GM21619 (cell line): ENCODE measurements around the gene RAX2.
"Not testable (repeated sequence)": the region's sequence is repeated elsewhere in the genome, so short reads cannot be mapped to it uniquely, and the experiment has no call there.

Source experiments
- ATAC-seq: cut with Tn5 transposase; IDR thresholded peaks from one replicate; pipeline ENCODE4 v1.9.1; 2021; ENCODE audit not compliant: unreplicated experiment

Gene RAX2

DNA sequence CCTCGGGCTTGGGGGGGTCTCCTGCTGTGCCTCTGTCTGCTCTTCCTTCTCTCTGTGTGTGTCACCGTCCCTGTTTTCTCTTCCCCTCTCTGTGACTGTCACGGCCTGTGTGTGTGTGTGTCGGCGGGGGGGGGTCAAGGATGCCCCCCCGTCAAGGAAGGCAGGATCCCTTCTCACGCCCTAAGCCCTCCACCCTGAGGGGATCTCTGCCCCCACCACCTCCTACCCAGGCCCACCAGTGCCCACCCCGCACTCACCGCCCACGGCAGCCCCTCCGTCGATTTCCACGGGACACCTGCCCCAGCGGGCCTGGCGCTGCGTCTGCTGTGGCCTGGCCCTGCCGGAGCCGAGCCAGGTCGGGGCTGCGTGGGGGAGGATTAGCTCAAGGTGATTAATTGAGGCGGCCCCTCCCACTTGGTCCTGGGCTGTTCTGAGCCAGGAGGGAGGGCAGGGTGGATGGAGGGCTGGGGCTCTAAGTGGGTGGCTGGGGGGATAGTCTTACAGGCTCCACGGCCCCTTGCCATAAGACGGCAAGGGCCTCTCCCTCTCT is at the start of gene RAX2:
Gene RAX2, minus strand, starts transcription at position 323 of the 550 bp plus-strand sequence. CDS start 486 bp downstream, outside the sequence.
- no peak for ATAC-seq

DNA sequence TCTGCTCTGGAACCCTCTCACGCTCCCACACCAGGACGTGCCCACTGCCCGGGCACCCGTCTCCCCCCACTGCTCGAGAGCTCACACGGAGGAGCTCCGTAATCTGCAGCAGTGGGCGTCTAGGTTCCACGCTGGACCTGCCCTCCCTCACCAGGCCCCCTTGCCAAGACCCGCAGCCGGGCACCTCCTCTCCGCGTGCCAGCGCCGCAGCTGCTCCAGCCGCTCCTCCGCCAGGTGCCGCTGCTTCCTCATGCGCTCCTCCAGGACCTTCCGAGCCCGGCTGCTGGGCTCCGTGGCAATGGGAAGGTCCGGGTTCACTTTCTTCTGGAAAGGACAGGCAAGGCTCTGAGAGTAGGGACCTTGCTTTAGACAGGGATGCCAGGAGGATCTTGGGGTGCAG is 49.1 kb upstream of the RAX2 start:
- no peak for ATAC-seq

DNA sequence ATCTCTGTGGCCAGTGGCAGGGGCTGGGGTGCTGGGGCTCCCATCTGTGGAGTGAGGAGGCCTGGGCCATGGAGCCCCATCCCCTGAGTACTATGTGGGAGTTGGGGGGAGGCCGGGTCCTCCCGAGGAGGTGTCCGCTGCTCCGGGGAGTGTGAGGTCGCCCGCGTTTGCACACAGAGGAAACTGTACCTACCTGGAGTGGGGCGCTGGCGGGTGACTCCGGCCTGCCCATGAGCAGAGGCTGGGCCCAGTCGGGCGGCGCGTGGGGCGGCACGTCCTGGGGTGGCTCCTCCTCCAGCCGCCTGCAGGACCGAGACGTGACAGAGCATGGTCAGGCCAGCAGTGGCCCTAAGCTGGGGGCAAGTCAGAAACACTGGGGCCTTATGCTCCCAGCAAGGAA is 48.0 kb upstream of the RAX2 start:
- ATAC-seq: no peak

DNA sequence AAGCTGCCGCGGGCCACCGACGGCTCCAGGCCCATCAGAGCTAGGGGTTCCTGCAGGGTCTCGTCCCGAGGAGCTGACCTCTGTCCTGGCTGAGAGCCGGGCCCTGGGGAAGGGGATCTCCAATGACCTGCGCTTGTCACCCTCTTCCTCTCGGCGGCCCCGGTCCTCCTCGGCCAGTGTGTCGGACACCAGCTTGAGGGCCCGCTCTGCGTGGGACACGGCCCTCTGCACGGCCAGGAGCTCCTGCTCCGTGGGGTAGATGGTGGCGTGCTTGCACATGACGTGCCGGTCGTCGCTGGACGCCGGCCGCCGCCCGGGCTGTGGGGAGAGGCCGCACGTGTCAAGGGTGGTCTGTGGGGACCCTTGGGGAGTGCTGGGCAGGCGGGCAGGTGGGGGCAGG is 46.9 kb upstream of the RAX2 start:
- no peak for ATAC-seq

DNA sequence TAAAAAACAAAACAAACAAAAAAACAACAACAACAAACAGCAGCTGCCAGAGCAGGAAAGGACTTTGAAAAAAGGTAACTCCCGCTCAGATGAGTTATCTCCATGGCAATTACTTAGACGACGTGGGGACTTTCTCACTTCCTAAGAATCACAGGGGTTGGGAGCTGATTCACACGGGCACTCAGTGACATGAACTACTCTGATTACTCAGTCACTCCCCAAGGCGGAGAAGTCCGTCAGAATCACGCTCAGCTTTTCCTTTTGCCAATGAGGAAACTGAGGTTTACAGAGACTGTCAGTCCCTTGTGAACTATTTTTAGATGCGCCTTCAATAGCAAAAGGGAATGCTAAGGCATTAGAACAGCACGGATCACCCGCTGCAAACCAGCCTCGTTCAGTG is 46.4 kb upstream of the RAX2 start:
- no peak for ATAC-seq

DNA sequence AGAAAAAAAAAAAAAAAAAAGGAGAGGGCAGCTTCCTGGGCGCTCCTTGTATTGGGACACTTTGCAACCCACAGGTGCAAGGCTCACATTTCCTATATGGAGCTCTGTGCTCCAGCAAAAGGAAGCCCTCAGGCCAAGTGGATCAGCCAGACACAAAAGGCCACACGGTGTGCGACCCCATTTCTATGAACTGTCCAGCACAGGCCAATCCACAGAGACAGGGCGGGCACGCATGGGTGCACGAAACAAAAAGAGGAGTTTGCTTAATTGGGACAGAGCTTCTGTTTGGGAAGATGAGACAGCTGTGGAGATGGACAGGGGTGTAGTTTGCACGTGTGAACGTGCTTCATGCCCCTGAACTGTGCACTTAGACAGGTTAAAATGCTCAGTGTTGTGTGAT is 45.7 kb upstream of the RAX2 start:
- no peak for ATAC-seq

DNA sequence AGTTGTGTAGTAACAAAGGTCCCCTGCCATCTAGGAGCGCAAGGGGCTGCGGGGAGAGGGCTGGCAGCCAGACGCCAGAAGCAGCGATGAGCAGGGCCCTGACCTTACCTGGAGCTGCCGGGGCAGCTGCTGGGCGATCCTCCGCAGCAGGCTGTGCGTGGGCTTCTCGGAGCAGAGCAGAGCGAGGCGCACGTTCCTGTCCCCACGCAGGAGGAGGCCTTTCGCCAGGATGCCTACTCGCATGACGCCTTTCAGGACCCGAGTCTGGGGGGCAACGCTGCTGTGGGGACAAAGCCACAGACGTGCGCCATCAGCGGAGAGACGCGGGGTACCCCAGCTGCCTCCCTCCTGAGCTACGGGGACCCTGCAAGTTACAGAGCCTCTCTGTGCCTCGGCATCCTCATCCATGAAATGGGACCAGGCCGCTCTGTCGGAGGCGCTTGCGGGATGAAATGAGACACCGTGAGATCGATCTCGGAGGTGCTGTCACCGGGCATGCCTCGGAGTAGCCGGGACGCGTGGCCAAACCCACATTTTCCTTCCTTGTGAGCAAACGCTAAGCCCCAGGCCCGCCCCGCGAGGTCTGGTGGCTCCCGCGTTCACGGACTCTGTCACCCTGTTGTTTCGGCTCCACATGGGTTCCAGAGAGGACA is 44.7 kb upstream of the RAX2 start:
- no peak for ATAC-seq

DNA sequence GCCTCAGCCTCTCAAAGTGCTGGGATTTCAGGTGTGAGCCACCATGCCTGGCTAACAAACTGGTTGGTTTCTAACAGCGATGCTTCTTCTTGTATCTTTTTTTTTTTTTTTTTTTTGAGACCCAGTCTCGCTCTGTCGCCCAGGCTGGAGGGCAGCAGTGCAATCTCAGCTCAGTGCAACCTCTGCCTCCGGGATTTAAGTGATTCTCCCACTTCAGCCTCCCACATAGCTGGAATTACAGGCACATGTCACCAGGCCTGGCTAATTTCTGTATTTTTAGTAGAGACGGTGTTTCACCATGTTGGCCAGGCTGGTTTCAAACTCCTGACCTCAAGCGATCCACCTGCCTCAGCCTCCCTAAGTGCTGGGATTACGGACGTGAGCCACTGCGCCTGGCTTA is 44.1 kb upstream of the RAX2 start:
- not testable (repeated sequence) for ATAC-seq

DNA sequence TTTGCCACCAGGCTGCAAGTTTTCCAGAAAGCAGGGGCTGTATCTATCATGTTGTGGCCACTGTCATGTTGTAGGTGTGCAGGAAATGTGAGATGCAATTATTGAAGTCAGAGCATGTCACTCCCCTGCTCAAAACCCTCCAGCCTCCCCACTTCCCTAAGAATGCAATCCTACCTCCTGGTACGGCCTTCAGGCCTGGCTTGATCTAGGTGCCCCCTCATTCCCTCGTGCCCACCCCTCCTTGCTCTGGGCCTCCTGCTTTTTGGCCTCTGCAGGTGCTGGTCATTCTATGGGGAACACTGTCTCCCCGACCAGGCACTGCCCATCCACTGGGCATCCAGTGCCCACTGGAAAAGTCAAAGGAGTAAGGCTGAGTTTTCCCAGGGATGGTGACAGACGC is 42.6 kb upstream of the RAX2 start:
- no peak for ATAC-seq

DNA sequence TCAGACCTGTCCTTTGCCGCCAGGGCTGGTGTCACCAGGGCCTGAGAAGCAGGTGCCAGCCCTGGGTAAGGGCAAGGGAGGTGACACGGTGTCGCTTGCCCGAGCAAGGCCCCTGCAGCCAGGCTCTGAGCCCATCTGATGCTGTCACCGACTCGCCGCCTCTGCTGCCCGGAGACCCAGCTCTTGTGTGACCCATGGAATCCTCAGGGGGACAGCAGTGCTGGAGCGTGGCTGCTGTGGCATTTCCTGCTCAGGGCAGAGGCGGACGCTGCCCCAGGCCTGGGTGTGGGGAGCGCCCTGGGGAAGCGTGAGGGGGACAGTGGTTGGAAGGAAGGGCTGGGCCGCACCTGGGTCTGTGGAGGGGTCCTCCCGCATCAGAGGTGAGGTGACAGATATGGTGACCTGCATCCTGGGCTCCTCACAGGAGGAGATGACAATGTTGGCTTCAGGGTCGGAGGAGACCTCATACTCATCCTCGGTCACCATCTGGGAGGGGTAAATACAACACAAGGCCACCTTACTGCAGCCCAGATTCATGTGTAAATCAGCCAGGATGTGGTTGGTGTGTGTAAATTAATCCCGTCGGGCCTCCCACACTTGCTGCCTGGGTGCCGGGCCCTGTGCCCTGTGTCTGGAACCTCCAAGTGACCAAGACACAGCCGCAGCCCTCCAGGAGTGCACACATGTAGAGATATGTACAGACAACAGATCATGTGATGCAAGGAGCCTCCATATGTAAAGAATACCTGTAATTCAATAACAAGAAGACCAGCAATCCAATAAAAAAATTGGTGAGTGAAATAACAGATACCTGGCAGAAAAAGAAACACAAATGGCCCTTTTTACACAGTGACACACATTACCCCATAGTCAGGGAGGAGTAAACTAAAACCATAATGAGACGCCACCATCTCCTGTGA is 41.7 kb upstream of the RAX2 start:
- ATAC-seq: no peak

DNA sequence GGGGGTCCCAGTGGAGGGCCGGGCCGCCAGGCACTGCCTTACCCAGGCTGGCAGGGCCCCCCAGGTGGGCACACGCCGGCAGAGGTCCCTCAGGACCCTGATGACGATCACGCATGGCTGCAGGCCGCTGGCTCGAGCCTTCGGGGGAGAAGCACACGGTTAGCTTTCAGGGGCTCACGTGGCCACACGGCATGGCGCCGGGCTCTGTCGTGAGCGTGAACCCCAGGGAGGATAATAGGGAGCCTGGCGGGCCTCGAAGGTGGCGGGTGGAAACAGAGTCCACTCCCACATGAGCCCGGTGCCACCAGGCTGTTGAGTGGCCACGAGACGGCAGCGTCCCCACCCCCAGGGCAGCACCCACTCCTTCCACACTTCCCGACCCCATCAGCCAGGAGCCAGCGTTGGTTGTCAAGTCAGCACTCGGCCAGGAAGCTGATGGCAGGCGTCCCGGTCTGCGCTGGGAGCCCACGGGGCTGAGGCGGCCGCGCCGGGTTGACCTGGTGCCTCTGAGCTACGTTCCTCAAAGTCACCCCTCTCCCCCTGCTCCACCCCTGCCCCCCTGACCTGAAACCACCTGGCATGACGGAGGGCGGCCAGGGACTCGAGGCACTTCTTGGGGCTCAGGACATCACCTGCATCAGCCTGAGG is 38.8 kb upstream of the RAX2 start:
- ATAC-seq: no peak

DNA sequence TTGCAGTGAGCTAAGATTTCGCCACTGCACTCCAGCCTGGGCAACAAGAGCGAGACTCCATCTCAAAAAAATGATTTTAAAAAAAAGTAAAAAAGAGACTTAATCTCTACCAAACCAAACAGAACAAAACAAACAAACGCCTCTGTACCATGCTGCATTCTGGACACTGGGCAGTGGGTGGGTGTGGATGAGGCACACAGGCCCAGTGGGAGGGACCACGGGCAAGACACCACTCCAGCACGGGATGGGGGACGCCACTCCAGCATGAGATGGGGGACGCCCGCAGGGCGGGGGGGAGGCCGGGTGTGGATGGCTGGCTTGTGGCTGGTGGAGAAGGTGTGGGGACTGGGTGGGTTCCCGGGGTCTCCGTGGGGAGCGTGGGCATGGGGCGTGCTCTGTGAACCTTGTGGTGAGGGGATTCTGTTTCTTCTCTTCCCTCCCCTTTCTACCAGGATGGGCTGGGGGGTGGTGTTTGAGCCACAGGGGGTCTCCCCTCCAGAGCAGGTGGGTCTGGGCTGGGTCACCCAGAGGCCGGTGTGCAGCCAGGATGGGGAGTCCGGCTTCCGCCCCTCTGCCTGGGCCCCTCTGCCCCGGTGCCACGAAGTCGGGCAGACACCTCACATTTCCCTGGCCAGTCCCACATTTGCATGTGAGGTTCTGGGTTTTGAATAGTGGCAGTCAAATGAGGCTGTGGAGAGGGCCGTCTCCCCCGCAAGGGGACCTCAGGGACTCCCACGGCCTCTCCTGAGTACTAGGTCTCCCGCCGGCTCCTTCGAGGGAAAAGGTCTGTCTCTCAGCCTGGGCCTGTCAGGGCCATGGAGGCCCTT is 38.1 kb upstream of the RAX2 start:
- no peak for ATAC-seq

DNA sequence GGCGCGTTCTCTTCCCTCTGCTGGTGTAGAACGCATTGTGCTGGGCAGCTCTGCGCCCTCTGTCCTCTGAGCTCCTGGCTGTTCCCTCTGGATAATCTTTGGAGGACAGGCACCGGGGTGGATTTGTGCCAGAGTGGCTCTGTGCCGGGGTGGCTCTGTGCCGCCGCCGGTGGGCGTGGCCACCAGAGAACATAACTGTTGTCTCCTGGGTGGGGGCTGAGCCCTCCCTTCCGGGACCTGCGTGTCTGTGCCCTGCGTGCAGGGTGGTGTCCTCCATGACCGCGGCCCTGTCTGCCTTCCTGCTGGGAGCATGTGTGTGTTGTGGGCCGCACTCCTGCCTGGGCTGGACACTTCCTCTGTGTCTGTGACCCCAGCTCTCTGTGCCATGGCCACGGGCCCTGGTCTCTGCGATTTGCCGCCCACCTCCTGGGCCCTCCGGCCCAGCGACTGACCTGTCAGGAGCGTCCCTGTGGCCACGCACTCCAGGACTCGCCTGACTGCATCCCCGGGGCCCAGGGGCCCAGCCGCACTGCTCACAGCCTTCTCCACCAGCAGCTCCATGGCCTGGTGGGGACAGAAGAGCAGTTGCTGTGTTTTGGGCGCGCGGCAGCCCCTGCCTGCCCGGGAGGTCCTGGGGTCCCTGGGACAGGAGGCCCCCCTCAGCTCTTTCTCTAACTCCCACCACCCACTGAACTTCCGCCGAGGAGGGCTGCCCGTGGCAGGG is 36.6 kb upstream of the RAX2 start:
- ATAC-seq: no peak

DNA sequence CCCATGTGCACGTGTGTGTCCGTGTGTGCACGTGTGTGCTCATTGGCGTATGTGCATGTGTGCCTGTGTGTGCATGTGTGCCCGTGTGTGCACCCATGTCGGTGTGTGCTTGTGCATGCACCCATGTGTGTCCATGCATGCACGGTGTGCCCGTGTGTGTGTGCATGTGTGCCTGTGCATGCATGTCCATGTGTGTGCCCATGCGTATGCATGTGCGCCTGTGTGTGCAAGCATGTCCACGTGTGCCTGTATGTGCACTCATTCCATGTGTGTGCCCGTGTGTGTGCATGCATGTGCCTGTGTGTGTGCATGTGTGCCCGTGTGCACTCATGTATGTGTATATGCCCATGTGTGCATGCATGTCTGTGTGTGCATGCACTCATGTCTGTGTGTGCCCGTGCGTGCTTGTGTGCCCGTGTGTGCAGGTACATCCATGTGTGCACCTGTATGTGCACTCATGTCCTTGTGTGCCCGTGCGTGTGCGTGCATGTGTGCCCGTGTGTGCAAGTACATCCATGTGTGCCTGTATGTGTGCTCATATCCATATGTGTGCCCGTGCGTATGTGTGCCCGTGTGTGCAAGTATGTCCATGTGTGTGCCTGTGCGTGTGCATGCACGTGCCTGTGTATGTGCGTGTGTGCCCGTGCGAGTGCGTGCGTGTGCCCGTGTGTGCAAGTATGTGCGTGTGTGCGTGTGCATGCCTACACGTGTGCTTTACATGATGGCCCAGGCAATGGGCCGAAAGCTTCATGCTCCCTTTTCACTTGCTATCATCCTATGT is 35.7 kb upstream of the RAX2 start:
- no peak for ATAC-seq

DNA sequence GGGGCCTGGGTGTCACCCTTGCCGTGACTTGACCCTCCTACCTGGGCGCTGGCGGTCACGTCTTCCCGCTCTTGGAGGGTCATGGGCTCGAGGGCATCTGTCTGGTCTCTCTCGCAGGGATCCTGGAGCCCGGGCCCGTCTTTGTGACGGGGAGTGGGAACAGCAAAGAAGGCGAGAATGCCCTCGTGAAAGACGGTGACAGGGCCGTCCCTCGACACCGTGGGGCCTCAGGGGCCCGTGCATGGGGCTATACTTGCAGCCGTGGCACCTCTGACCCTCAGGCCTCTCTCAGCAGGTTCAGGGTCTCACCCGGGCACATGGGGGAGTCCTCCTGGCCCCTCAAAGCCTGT is 35.1 kb upstream of the RAX2 start:
- no peak for ATAC-seq

DNA sequence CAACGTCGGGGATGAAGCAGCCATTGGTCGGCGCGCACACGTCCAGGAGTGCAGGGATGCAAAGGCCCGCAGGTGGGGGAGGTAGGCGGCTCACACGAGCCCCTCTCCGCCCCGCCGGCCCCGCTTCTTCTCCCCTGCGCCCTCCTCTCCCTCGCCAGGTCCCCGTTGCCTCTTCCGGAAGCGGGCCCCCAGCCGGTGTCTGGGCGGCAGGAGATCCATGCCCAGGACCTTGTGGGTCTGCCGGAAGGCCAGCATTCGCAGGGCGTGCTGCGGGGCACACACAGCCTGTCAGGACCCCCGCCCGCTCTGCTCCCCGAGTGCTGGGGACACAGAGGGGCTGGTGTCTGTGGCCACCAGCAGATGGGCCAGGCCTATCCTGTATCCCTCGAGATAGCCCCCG is 33.8 kb upstream of the RAX2 start:
- no peak for ATAC-seq

DNA sequence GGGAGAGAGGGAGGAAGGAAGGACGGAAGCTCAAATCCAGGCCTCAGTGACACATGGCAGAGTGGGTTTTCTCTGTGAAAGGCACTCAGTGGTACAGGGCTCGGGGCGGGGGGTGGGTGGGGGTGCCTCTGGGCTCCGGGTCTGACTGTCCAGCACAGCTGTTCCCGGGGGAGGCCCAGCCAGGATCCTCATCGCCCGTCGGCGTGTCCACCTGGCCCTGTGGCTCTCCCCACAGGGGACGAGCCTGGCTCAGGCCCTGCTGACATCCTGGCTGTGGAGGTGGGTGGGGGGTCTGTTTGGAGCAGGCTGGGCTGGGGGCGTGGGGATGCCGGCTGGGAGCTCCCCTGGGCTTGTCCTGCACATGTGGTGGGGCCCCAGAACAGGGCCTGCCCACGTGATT is 32.4 kb upstream of the RAX2 start:
- no peak for ATAC-seq

DNA sequence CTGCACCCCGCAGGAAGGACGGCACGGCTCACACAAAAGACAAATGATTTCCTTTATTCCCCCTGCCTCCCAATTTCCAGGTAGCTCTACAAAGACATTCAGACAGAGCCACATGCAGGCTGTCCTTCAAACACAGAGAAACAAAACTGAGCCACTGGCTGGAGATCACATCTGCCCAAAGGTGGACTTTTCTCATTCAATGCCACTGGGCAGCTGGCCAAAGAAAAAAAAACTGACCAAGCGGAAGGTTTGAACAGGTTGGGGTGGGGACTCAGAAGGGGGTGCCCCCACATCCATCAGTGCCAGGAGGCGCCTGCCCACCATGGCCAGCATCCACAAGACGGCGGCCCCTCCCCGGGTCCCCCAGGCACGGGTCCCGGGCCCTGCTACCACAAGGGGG is 32.0 kb upstream of the RAX2 start:
- no peak for ATAC-seq

DNA sequence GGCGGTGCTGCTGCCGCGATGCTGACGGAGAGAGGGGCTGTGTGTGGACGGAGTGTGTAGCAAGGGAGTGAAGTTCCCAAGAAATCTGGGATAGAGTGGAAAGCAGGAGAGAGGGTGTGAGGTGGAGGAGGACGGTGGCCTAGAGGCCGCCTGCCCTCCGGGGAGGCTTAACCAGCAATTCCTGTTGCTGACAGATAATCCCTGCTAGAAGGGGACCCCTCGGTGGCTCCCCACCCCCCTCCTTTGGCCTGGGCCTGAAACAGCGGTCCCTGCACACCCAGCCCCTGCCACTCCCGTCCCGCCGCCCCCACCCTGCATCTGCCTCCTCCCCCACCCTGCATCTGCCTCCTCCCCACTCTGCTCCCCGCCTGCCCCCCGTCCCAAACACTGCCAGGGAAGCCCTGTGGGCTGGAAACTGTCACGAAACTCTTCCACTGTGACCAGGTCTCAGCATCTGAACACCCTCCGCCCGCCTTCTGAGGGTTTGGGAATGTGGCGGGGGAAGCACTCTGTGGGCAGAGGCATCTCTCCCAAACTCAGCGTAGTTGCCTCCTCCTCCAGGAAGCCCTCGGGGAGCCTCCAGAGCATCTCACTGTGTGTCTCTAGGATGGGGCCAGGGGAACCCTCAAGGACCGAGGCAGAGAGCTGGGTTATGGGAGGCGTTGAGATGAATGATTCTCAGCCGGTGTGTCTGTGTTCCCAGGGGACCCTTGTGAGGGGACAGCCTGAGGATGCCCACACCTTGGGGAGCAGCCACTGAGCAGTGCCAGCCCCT is 31.3 kb upstream of the RAX2 start:
- ATAC-seq: no peak
